Measurements from ENCODE around the gene ITPRIP.

Gene ITPRIP

DNA sequence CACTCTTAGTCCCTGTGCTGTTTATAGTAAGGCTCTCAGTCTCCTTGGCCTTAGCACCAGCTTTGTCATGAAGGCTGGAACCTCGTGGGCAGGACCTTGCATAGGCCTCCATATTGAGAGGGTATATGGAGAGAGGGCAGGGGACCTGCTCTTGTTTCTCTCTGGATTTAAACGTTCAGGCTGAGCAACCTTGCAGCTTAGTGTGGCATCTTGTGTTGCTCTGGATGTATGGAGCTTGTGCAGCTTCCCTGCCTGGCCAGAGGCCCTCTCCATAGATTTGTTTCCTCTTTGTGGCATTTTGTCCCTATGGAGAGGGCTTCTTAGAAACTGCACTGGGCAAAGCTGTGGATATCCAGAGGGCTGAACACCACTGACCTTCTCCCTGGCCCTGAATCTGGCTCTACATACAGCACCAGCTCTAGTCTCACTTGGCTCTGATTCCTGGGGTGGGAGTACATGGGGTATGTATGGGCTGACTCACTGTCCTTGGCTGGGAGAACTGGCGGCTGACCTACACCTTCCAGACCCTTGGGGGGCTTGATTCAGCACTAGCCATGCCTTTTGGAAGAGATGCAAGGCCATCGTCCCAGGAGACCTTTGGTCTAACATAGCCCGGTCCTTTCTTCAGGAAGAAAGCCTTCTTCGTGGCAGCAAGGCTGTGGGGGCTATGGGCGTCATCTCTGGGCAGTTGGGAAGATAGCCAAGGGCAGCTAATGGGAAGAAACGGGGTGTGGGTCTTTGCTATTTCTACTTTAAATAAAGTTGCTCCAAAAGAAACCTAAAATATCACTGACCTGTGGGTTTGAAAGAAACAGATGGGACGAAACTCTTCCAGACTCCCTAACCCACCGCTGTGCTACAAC is 30.5 kb downstream of the ITPRIP start:
- Histone ChIP-seq H3K4me3 (ENCODE audit: low read depth, low read length) (no peak overlapping the region), H3K18ac (ENCODE audit: low read length) (peak overlapping the region; percentile 40), H2BK12ac (ENCODE audit: low read length) (peak overlapping the region; percentile 15), H2AFZ (ENCODE audit: insufficient read depth, low read length, poor library complexity) (no peak overlapping the region), H3K9ac (ENCODE audit: low read length) (no peak overlapping the region), H3K27ac (ENCODE audit: low read depth, low read length) (no peak overlapping the region), H2AK5ac (ENCODE audit: low read length) (peak overlapping the region; percentile 35), H3K4me2 (ENCODE audit: low read length) (no peak overlapping the region), H3K14ac (ENCODE audit: low read length) (no peak overlapping the region), H3K23ac (ENCODE audit: low read length) (no peak overlapping the region), H3K4me1 (ENCODE audit: control insufficient read depth in 1 of 2, insufficient read depth in 2 of 2, low read length in 2 of 2) (peaks cover 11 to 19% of the 10 kb centered on the region in 2 experiments), H3K27me3 (ENCODE audit: insufficient read depth, low read length) (no peaks in the 10 kb centered on the region), H2BK120ac (ENCODE audit: insufficient read depth, low read length, poor library complexity) (no peak overlapping the region), H3K4ac (ENCODE audit: low read depth, low read length) (no peak overlapping the region), H2BK5ac (ENCODE audit: low read depth, low read length, poor library complexity) (no peak overlapping the region), H4K91ac (ENCODE audit: low read depth, low read length) (peak overlapping the region; percentile 17), H4K8ac (ENCODE audit: low read depth, low read length) (no peak overlapping the region), H4K12ac (ENCODE audit: low read depth, low read length) (no peak overlapping the region), H3K36me3 (ENCODE audit: control insufficient read depth in 1 of 2, insufficient read depth in 2 of 2, low read length in 2 of 2) (peaks cover 17 to 19% of the 10 kb centered on the region in 2 experiments), H3K79me2 (ENCODE audit: control insufficient read depth, insufficient read depth, low read length, poor library complexity) (no peaks in the 10 kb centered on the region), H3K9me3 (ENCODE audit: insufficient read depth, low read depth, low read length) (peaks cover 2% of the 10 kb centered on the region), H3K79me1 (ENCODE audit: low read length) (peaks cover 5% of the 10 kb centered on the region)
- DNase-seq, result no peak
- no CpG with 5 or more reads among the region's 10 CpGs for WGBS (ENCODE audit: extremely low coverage, insufficient coverage, insufficient read length)

DNA sequence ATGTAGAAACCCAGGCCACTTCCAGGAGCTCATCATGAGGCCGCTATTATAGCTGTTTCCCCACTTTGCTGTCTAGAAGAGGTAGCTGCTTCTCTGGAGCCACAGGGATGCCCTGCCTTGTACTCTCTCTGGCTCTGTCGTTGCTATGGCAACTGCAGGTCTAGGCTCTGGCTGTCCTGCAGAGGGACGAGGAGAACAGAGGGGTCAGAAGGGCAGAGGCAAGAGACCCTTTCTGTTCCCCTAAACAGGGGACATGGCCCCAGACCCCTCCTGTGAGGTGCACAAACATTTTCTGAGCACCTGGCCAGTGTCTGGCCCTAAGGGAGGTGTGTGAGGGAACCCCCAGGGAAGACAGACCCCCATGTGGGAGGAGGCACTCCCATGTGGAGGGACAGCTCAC is 31.4 kb downstream of the ITPRIP start:
- Histone ChIP-seq H2BK120ac (ENCODE audit: insufficient read depth, low read length, poor library complexity) (no peak overlapping the region), H3K79me2 (ENCODE audit: control insufficient read depth, insufficient read depth, low read length, poor library complexity) (no peaks in the 10 kb centered on the region), H3K79me1 (ENCODE audit: low read length) (peaks cover 5% of the 10 kb centered on the region), H2BK12ac (ENCODE audit: low read length) (no peak overlapping the region), H4K91ac (ENCODE audit: low read depth, low read length) (no peak overlapping the region), H3K36me3 (ENCODE audit: control insufficient read depth in 1 of 2, insufficient read depth in 2 of 2, low read length in 2 of 2) (peaks cover 11 to 14% of the 10 kb centered on the region in 2 experiments), H2AK5ac (ENCODE audit: low read length) (no peak overlapping the region), H3K27ac (ENCODE audit: low read depth, low read length) (no peak overlapping the region), H4K8ac (ENCODE audit: low read depth, low read length) (no peak overlapping the region), H3K4me3 (ENCODE audit: low read depth, low read length) (no peak overlapping the region), H3K27me3 (ENCODE audit: insufficient read depth, low read length) (no peaks in the 10 kb centered on the region), H3K4me2 (ENCODE audit: low read length) (no peak overlapping the region), H3K18ac (ENCODE audit: low read length) (no peak overlapping the region), H2AFZ (ENCODE audit: insufficient read depth, low read length, poor library complexity) (no peak overlapping the region), H3K4me1 (ENCODE audit: control insufficient read depth in 1 of 2, insufficient read depth in 2 of 2, low read length in 2 of 2) (peaks cover 11 to 19% of the 10 kb centered on the region in 2 experiments), H3K9me3 (ENCODE audit: insufficient read depth, low read depth, low read length) (peaks cover 2% of the 10 kb centered on the region), H3K4ac (ENCODE audit: low read depth, low read length) (no peak overlapping the region), H3K14ac (ENCODE audit: low read length) (no peak overlapping the region), H3K9ac (ENCODE audit: low read length) (no peak overlapping the region), H2BK5ac (ENCODE audit: low read depth, low read length, poor library complexity) (no peak overlapping the region), H3K23ac (ENCODE audit: low read length) (no peak overlapping the region), H4K12ac (ENCODE audit: low read depth, low read length) (no peak overlapping the region)
- no peak for DNase-seq
- no CpG with 5 or more reads among the region's 3 CpGs for WGBS (ENCODE audit: extremely low coverage, insufficient coverage, insufficient read length)

DNA sequence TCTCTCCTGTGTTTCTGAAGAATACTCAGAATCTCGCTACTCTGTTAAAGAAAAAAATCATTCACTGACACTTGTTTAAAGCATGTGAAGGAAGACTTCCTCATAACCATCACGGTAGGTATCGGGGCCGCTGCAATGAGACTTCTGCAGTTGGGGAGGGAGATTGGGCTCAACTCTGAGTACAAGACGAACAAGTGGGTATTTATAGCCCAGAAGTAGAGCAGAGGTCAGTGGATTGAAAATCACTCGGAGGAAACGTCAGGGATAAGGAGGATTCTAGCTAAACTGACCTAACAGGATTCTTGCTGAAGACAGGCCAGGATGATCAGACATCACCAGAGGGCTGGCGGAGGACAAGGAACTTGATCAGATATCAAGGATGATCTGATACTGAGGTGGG is 33.3 kb downstream of the ITPRIP start:
- Histone ChIP-seq H4K91ac (ENCODE audit: low read depth, low read length) (no peak overlapping the region), H3K23ac (ENCODE audit: low read length) (no peak overlapping the region), H4K12ac (ENCODE audit: low read depth, low read length) (no peak overlapping the region), H3K4me1 (ENCODE audit: control insufficient read depth in 1 of 2, insufficient read depth in 2 of 2, low read length in 2 of 2) (peaks cover 11 to 19% of the 10 kb centered on the region in 2 experiments), H3K4me2 (ENCODE audit: low read length) (peak overlapping the region; percentile 49), H3K14ac (ENCODE audit: low read length) (no peak overlapping the region), H3K27me3 (ENCODE audit: insufficient read depth, low read length) (no peaks in the 10 kb centered on the region), H3K18ac (ENCODE audit: low read length) (no peak overlapping the region), H2AFZ (ENCODE audit: insufficient read depth, low read length, poor library complexity) (no peak overlapping the region), H3K36me3 (ENCODE audit: control insufficient read depth in 1 of 2, insufficient read depth in 2 of 2, low read length in 2 of 2) (peaks cover 0 to 2% of the 10 kb centered on the region in 2 experiments), H3K9me3 (ENCODE audit: insufficient read depth, low read depth, low read length) (no peaks in the 10 kb centered on the region), H3K79me2 (ENCODE audit: control insufficient read depth, insufficient read depth, low read length, poor library complexity) (no peaks in the 10 kb centered on the region), H4K8ac (ENCODE audit: low read depth, low read length) (no peak overlapping the region), H2BK120ac (ENCODE audit: insufficient read depth, low read length, poor library complexity) (no peak overlapping the region), H2AK5ac (ENCODE audit: low read length) (no peak overlapping the region), H2BK5ac (ENCODE audit: low read depth, low read length, poor library complexity) (peak overlapping the region; percentile 36), H3K79me1 (ENCODE audit: low read length) (peaks cover 5% of the 10 kb centered on the region), H3K4me3 (ENCODE audit: low read depth, low read length) (no peak overlapping the region), H3K9ac (ENCODE audit: low read length) (no peak overlapping the region), H3K27ac (ENCODE audit: low read depth, low read length) (peak overlapping the region; percentile 60), H3K4ac (ENCODE audit: low read depth, low read length) (no peak overlapping the region), H2BK12ac (ENCODE audit: low read length) (no peak overlapping the region)
- DNase-seq, result peak; percentile 92 to 97
- no CpG with 5 or more reads among the region's 8 CpGs for WGBS (ENCODE audit: extremely low coverage, insufficient coverage, insufficient read length)

DNA sequence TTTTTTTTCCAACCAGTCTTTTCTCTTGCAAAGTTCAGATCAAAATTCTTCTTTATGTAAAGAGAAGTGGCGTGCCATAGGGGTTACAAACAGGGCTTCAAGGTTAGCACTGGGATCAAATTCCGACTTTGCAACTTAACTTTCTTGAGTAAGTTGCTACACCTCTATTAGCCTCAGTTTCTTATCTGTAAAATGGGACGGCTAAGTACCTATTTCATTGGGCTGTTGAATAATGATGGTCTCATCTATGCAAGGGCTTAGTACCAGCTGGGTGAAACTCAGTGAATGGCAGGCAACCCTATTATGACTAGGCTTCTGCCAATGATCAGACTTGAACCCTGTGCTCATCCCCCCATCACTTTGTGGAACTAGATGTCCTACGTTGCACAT is 33.9 kb downstream of the ITPRIP start:
- peaks cover 11 to 19% of the 10 kb centered on the region in 2 experiments for H3K4me1 ChIP-seq (ENCODE audit: control insufficient read depth in 1 of 2, insufficient read depth in 2 of 2, low read length in 2 of 2)
- H3K36me3 ChIP-seq (ENCODE audit: control insufficient read depth in 1 of 2, insufficient read depth in 2 of 2, low read length in 2 of 2), result no peaks in the 10 kb centered on the region
- H3K9me3 ChIP-seq (ENCODE audit: insufficient read depth, low read depth, low read length), result no peaks in the 10 kb centered on the region
- H3K23ac ChIP-seq (ENCODE audit: low read length), result no peak overlapping the region
- no peaks in the 10 kb centered on the region for H3K79me2 ChIP-seq (ENCODE audit: control insufficient read depth, insufficient read depth, low read length, poor library complexity)
- H3K4ac ChIP-seq (ENCODE audit: low read depth, low read length), result no peak overlapping the region
- peak overlapping the region; percentile 28 for H2AK5ac ChIP-seq (ENCODE audit: low read length)
- no CpG with 5 or more reads among the region's 4 CpGs for WGBS (ENCODE audit: extremely low coverage, insufficient coverage, insufficient read length)
- H3K9ac ChIP-seq (ENCODE audit: low read length), result no peak overlapping the region
- H2BK5ac ChIP-seq (ENCODE audit: low read depth, low read length, poor library complexity), result no peak overlapping the region
- no peak overlapping the region for H3K4me2 ChIP-seq (ENCODE audit: low read length)
- no peaks in the 10 kb centered on the region for H3K27me3 ChIP-seq (ENCODE audit: insufficient read depth, low read length)
- H2BK12ac ChIP-seq (ENCODE audit: low read length), result peak overlapping the region; percentile 63
- H3K14ac ChIP-seq (ENCODE audit: low read length), result peak overlapping the region; percentile 47
- H4K8ac ChIP-seq (ENCODE audit: low read depth, low read length), result peak overlapping the region; percentile 61
- peak in 1 of 2 donors; percentile 38 for DNase-seq
- peak overlapping the region; percentile 54 for H2BK120ac ChIP-seq (ENCODE audit: insufficient read depth, low read length, poor library complexity)
- H3K4me3 ChIP-seq (ENCODE audit: low read depth, low read length), result no peak overlapping the region
- peak overlapping the region; percentile 60 for H3K27ac ChIP-seq (ENCODE audit: low read depth, low read length)
- no peak overlapping the region for H2AFZ ChIP-seq (ENCODE audit: insufficient read depth, low read length, poor library complexity)
- H4K12ac ChIP-seq (ENCODE audit: low read depth, low read length), result no peak overlapping the region
- H4K91ac ChIP-seq (ENCODE audit: low read depth, low read length), result peak overlapping the region; percentile 9
- H3K79me1 ChIP-seq (ENCODE audit: low read length), result peaks cover 5% of the 10 kb centered on the region
- no peak overlapping the region for H3K18ac ChIP-seq (ENCODE audit: low read length)

Data from trophoblast cell (in vitro differentiated cells and primary cell).